ENCODE results near the gene BANP. TPM values are rescaled to one million over a fixed set of nuclear protein-coding genes. Genes with fewer than 3 reads are reported as not detected.
"Not testable (repeated sequence)": the region's sequence is repeated elsewhere in the genome, so short reads cannot be mapped to it uniquely, and the experiment has no call there.

Gene BANP
- total and polyA plus RNA-seq, 3 donors from 2014 or later: 25.3 to 60.2 (median 55.9) TPM

DNA sequence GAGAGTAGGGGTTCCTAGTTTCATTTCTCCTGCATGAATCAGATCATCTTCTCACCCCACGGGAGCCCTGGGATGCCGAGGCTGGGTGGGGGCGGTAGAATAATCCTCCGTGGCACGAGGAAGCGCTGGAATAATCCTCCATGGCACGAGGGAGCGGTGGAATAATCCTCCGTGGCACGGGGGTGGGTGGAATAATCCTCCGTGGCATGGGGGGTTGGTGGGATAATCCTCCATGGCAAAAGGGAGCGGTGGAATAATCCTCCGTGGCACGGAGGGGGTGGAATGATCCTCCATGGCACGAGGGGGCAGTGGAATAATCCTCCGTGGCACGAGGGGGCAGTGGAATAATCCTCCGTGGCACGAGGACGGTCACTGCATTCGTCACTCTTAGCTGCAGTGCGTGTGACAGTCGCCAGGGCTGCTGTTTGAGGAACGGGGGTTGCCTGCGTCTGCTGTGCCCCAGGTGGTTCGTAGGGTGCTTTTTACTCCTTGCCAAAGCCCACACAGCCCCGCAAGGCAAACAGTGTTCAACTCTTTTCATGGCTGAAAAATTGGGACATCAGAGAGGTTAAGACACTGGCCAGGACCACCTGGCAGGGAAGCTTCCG, 152.5 kb downstream of the BANP start:
- Histone ChIP-seq H3K27ac (no peak overlapping the region), H3K36me3 (ENCODE audit: low read depth, missing control alignments) (no peaks in the 10 kb centered on the region), H3K4me3 (no peak overlapping the region), H3K9me3 (no peaks in the 10 kb centered on the region), H3K4me1 (no peaks in the 10 kb centered on the region), H3K27me3 (no peaks in the 10 kb centered on the region)
- 84 to 90% methylated on average over 21 to 28 of the region's 28 CpGs for WGBS, 2 donors
- TF ChIP-seq, protein P1, sequence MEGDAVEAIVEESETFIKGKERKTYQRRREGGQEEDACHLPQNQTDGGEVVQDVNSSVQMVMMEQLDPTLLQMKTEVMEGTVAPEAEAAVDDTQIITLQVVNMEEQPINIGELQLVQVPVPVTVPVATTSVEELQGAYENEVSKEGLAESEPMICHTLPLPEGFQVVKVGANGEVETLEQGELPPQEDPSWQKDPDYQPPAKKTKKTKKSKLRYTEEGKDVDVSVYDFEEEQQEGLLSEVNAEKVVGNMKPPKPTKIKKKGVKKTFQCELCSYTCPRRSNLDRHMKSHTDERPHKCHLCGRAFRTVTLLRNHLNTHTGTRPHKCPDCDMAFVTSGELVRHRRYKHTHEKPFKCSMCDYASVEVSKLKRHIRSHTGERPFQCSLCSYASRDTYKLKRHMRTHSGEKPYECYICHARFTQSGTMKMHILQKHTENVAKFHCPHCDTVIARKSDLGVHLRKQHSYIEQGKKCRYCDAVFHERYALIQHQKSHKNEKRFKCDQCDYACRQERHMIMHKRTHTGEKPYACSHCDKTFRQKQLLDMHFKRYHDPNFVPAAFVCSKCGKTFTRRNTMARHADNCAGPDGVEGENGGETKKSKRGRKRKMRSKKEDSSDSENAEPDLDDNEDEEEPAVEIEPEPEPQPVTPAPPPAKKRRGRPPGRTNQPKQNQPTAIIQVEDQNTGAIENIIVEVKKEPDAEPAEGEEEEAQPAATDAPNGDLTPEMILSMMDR (IDR thresholded peaks at IDR 0.05): no peak
- TF ChIP-seq POLR2A (IDR thresholded peaks at IDR 0.05): no peak
- intact Hi-C loops (cut with DNase I; ENCODE audit: low total_unique reads): no loop called here
- DNase-seq: no peak

GRCh38 chr16:88104363-88104762, 153.1 kb downstream of the BANP start:
- H3K27ac ChIP-seq; H3K4me1 ChIP-seq; H3K4me3 ChIP-seq; DNase-seq; H3K9me3 ChIP-seq; intact Hi-C loops (cut with DNase I; ENCODE audit: low total_unique reads); H3K27me3 ChIP-seq; H3K36me3 ChIP-seq (ENCODE audit: low read depth, missing control alignments): not testable (repeated sequence)
- WGBS, 2 donors: 79 to 89% methylated on average over 17 of the region's 17 CpGs

DNA sequence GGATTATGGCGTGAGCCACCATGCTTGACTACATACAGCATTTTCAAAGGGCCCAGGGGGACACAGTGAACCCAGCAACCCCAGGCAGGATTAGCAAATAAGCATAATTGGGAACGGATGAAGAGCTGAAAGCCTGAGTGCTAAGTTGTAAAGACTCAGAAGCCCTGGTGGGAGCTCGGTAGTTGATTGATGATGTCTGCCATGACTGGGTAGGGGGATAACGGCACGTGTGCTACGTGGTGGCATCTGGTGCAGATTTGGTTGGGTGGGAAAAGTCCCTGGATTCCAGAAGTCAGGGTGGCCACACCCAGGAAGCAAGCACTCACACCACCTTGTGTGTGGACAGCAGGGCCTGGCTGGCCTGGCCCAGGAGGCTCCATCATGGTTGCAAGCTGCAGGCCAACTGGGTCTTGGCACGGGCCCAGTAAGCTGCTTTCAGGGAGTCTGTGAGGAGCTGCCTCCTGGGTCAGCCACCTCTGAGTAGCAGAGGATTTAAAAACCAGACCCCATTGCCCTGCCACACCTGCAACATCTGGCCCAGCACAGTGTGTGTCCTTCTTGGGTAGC, 154.4 kb downstream of the BANP start:
- intact Hi-C loops (cut with DNase I; ENCODE audit: low total_unique reads); H3K27ac ChIP-seq: not testable (repeated sequence)
- 92 to 97% methylated on average over 6 to 7 of the region's 7 CpGs for WGBS, 2 donors

GRCh38 chr16:88106566-88106965, 155.3 kb downstream of the BANP start:
- 90 to 96% methylated on average over 8 to 10 of the region's 12 CpGs for WGBS, 2 donors

More for the DNA sequence above, 154.4 kb downstream of the BANP start:
- not testable (repeated sequence) for H3K36me3 ChIP-seq (ENCODE audit: low read depth, missing control alignments); H3K4me3 ChIP-seq; H3K27me3 ChIP-seq; H3K9me3 ChIP-seq; H3K4me1 ChIP-seq; DNase-seq

GRCh38 chr16:88108762-88109161, 157.5 kb downstream of the BANP start:
- DNase-seq: no peak
- Histone ChIP-seq H3K9me3 (no peaks in the 10 kb centered on the region), H3K4me1 (no peaks in the 10 kb centered on the region), H3K27ac (no peak overlapping the region), H3K36me3 (ENCODE audit: low read depth, missing control alignments) (no peaks in the 10 kb centered on the region), H3K27me3 (no peaks in the 10 kb centered on the region), H3K4me3 (no peak overlapping the region)
- WGBS, 2 donors: 95 to 96% methylated on average over 6 to 12 of the region's 12 CpGs
- no peak for TF ChIP-seq POLR2A (IDR thresholded peaks at IDR 0.05)
- TF ChIP-seq, protein P1 (IDR thresholded peaks at IDR 0.05): no peak
- intact Hi-C loops (cut with DNase I; ENCODE audit: low total_unique reads): no loop called here

More at GRCh38 chr16:88106566-88106965, 155.3 kb downstream of the BANP start:
- DNase-seq; intact Hi-C loops (cut with DNase I; ENCODE audit: low total_unique reads); H3K9me3 ChIP-seq; H3K4me1 ChIP-seq; H3K4me3 ChIP-seq; H3K27ac ChIP-seq; H3K27me3 ChIP-seq; H3K36me3 ChIP-seq (ENCODE audit: low read depth, missing control alignments): not testable (repeated sequence)

- H3K27me3 ChIP-seq; DNase-seq; intact Hi-C loops (cut with DNase I; ENCODE audit: low total_unique reads); H3K36me3 ChIP-seq (ENCODE audit: low read depth, missing control alignments); H3K9me3 ChIP-seq; H3K27ac ChIP-seq; H3K4me1 ChIP-seq; H3K4me3 ChIP-seq: not testable (repeated sequence)
- WGBS, 2 donors: 83% methylated on average over 25 to 28 of the region's 28 CpGs
Observed at GRCh38 chr16:88109726-88110621, 158.7 kb downstream of the BANP start.

- H3K36me3 ChIP-seq (ENCODE audit: low read depth, missing control alignments); intact Hi-C loops (cut with DNase I; ENCODE audit: low total_unique reads): not testable (repeated sequence)
Observed at GRCh38 chr16:88110875-88111494, 159.8 kb downstream of the BANP start.

DNA sequence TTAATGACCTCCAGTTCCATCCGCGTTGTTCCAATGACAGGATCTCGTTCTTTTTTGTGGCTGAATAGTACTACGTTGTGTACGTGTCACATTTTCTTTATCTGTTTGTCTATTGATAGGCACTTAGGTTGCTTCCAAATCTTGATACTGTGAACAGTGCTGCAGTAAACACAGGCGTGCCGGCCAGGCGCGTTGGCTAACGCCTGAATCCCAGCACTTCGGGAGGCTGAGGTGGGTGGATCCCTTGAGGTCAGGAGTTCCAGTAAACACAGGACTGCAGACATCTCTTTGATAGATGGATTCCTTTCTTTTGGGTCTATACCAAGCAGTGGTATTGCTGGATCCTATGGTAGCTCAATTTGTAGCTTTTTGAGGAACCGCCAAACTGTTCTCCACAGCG, 160.7 kb downstream of the BANP start:
- WGBS, 2 donors: 83 to 85% methylated on average over 12 to 13 of the region's 13 CpGs
- DNase-seq; intact Hi-C loops (cut with DNase I; ENCODE audit: low total_unique reads): not testable (repeated sequence)

More at GRCh38 chr16:88110875-88111494, 159.8 kb downstream of the BANP start:
- not testable (repeated sequence) for H3K9me3 ChIP-seq, H3K27me3 ChIP-seq, DNase-seq, H3K4me3 ChIP-seq, H3K4me1 ChIP-seq, H3K27ac ChIP-seq
- 83 to 87% methylated on average over 13 to 21 of the region's 21 CpGs for WGBS, 2 donors

More for the DNA sequence above, 160.7 kb downstream of the BANP start:
- H3K27me3 ChIP-seq; H3K4me3 ChIP-seq; H3K36me3 ChIP-seq (ENCODE audit: low read depth, missing control alignments); H3K9me3 ChIP-seq; H3K27ac ChIP-seq; H3K4me1 ChIP-seq: not testable (repeated sequence)
